Uterus (tissue), 4 donors: ENCODE measurements around the gene NOXA1. TPM values are rescaled to one million over a fixed set of nuclear protein-coding genes. Genes with fewer than 3 reads are reported as not detected.

Source experiments
- DNase-seq, 2 donors: peaks; one replicate each; pipeline ENCODE4 v3.0.0-alpha.2; 2019 to 2020
- H3K27ac ChIP-seq, 2 donors: fragments of 200-600 bp; sonication (generic); 1 replicate in 1 of 2; 2 replicates in 1 of 2; pipeline ENCODE4 v1.5.1; 2016 to 2018
- H3K27me3 ChIP-seq, 2 donors: fragments of 200-600 bp; sonication (generic); one replicate each; pipeline ENCODE4 v1.5.1; 2018 to 2019; ENCODE audit warnings: control low read depth in 1 of 2
- H3K36me3 ChIP-seq, 2 donors: fragments of 200-600 bp; sonication (generic); one replicate each; pipeline ENCODE4 v1.5.1; 2019; ENCODE audit warnings: control low read depth in 1 of 2
- H3K4me1 ChIP-seq, 2 donors: fragments of 200-600 bp; sonication (generic); one replicate each; pipeline ENCODE4 v1.5.1; 2018 to 2019; ENCODE audit warnings: control low read depth in 1 of 2
- H3K4me3 ChIP-seq, 2 donors: fragments of 200-600 bp; sonication (generic); 1 replicate in 1 of 2; 2 replicates in 1 of 2; pipeline ENCODE4 v1.5.1; 2018 to 2019; ENCODE audit warnings: mild to moderate bottlenecking in 1 of 2
- H3K9me3 ChIP-seq, 2 donors: fragments of 200-600 bp; sonication (generic); one replicate each; pipeline ENCODE4 v1.5.1; 2019; ENCODE audit warnings: control low read depth in 1 of 2
- POLR2A ChIP-seq, 2 donors: fragments of 450-650 bp; IDR thresholded peaks; one replicate each; pipeline ENCODE4 v1.6.1; 2016; ENCODE audit warnings: antibody characterized with exemption in 2 of 2, mild to moderate bottlenecking in 1 of 2, moderate library complexity in 1 of 2
- intact Hi-C: fragments of 100-400 bp; cut with DNase I; formaldehyde crosslinking; loops from one replicate; pipeline ENCODE4 v1.15.1; 2023; ENCODE audit warnings: low total_unique reads
- total RNA-seq, 4 donors: library from RNA; depleted of rRNA in 3 of 4; stranded (reverse); fragments of >200 nt in 3 of 4; gene quantifications; one replicate each; pipeline versions ENCODE4 v1.1.0 to v1.2.4, GENCODE V29; 2014 to 2023
- TF ChIP-seq, protein P1 (sequence below), 4 experiments: fragments of 200-600 bp in 2 of 4; fragments of 450-650 bp in 2 of 4; sonication (generic) in 2 of 4; IDR thresholded peaks; one replicate each; pipeline ENCODE4 v1.5.1; 2016 to 2019; ENCODE audit warnings: antibody characterized with exemption in 4 of 4, mild to moderate bottlenecking in 2 of 4, moderate library complexity in 1 of 4
- donor health status: DM: yes; HTN: yes; CAD: no.

NOXA1 gene
- total RNA-seq, 4 donors from 2014 or later = 0.29 to 13.3 (median 3.4) TPM

DNA sequence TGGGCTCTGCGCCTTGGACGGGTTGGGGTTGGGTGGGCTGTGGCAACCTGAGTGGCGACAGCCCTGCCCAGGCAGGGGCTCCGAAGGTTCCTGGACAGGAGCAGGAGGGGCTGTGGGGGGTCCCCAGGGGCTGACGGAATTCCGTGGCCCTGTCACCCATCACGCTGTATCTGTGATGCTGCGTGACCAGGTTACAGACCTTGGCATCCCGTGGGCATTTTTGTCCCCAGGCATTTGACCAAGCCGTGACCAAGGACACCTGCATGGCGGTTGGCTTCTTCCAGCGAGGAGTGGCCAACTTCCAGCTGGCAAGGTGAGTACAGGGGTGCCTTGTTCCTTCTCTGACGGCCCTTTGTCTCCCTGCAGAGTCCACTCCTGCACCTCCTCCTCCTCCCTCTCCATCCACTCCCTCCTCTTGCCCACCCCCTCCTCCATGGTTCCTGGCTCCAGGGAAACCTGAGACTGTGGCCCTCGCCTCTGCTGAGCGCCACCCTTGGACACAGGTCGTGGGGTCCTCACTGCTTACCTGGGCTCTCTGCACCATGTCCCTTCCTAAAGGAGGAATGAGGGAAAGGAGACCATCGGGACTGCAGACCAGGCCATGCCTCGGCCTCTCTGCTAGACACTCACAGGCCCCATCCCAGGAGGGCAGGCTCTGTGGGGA is 3.0 kb downstream of the NOXA1 start:
- no peak overlapping the region for H3K4me3 ChIP-seq
- H3K27me3 ChIP-seq = no peaks in the 10 kb centered on the region
- peaks cover 0 to 9% of the 10 kb centered on the region in 2 donors for H3K4me1 ChIP-seq
- intact Hi-C loops = no loop called here
- no peaks in the 10 kb centered on the region for H3K36me3 ChIP-seq
- no peaks in the 10 kb centered on the region for H3K9me3 ChIP-seq
- TF ChIP-seq, protein P1, sequence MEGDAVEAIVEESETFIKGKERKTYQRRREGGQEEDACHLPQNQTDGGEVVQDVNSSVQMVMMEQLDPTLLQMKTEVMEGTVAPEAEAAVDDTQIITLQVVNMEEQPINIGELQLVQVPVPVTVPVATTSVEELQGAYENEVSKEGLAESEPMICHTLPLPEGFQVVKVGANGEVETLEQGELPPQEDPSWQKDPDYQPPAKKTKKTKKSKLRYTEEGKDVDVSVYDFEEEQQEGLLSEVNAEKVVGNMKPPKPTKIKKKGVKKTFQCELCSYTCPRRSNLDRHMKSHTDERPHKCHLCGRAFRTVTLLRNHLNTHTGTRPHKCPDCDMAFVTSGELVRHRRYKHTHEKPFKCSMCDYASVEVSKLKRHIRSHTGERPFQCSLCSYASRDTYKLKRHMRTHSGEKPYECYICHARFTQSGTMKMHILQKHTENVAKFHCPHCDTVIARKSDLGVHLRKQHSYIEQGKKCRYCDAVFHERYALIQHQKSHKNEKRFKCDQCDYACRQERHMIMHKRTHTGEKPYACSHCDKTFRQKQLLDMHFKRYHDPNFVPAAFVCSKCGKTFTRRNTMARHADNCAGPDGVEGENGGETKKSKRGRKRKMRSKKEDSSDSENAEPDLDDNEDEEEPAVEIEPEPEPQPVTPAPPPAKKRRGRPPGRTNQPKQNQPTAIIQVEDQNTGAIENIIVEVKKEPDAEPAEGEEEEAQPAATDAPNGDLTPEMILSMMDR (IDR thresholded peaks at IDR 0.05) = no peak
- no peak for TF ChIP-seq POLR2A (IDR thresholded peaks at IDR 0.05)
- no peak overlapping the region for H3K27ac ChIP-seq
- DNase-seq = no peak

DNA sequence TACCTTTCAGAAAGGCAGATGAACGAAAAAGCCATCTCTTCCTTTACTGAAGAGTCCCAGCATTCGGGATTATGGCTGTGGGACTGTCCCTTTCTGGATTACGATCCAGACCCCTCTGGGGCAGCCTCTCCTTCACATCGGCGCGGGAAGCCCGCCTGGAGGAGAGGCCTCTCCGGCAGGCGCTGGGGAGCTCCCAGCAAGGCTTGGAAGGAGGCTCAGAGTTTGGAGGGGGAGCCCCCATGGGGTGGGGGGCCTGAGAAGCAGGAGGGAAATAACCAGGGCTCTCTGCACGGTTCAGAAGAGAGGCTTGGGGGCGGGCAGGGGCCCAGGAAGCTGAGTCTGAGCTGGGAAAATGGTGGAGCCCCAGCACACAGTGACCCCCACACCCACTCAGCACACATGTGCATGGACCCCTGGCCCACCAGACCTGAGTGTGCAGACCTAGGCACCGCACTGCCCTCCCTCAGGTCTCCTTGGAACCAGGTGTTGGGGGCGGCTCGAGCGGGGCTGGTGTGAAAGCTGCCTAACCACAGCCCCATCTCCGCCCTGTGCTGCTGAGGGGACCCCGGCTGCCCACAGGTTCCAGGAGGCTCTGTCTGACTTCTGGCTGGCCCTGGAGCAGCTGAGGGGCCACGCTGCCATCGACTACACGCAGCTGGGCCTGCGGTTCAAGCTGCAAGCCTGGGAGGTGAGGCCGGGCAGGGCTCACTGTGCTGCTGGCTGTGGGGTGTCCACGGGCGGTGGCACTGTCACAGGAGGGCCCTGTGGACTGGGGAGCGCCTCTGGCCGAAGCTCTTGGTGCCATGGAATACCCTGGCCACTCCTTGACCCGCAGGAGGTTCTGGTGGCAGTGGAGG is 4.5 kb downstream of the NOXA1 start:
- Histone ChIP-seq H3K36me3 (no peaks in the 10 kb centered on the region), H3K27ac (no peak overlapping the region), H3K4me1 (peaks cover 0 to 9% of the 10 kb centered on the region in 2 donors), H3K4me3 (no peak overlapping the region), H3K27me3 (no peaks in the 10 kb centered on the region), H3K9me3 (no peaks in the 10 kb centered on the region)
- no peak for TF ChIP-seq POLR2A (IDR thresholded peaks at IDR 0.05)
- DNase-seq = no peak
- intact Hi-C loops = no loop called here

GRCh38 chr9:137428311-137428630 is 5.1 kb downstream of the NOXA1 start:
- H3K9me3 ChIP-seq = no peaks in the 10 kb centered on the region
- no peak for DNase-seq
- TF ChIP-seq POLR2A (IDR thresholded peaks at IDR 0.05) = no peak
- TF ChIP-seq, protein P1 (IDR thresholded peaks at IDR 0.05) = no peak
- no peak overlapping the region for H3K27ac ChIP-seq
- no peaks in the 10 kb centered on the region for H3K36me3 ChIP-seq
- intact Hi-C loops = no loop called here
- H3K4me1 ChIP-seq = peaks cover 0 to 9% of the 10 kb centered on the region in 2 donors
- H3K27me3 ChIP-seq = no peaks in the 10 kb centered on the region
- H3K4me3 ChIP-seq = no peak overlapping the region

- no peak for TF ChIP-seq POLR2A (IDR thresholded peaks at IDR 0.05)
- TF ChIP-seq, protein P1 (IDR thresholded peaks at IDR 0.05) = no peak
- Histone ChIP-seq H3K36me3 (no peaks in the 10 kb centered on the region), H3K9me3 (no peaks in the 10 kb centered on the region), H3K4me3 (no peak overlapping the region), H3K27ac (no peak overlapping the region), H3K4me1 (peaks cover 0 to 3% of the 10 kb centered on the region in 2 donors), H3K27me3 (no peaks in the 10 kb centered on the region)
- intact Hi-C loops = no loop called here
- no peak for DNase-seq
Measured at GRCh38 chr9:137428841-137429545, 5.8 kb downstream of the NOXA1 start.

DNA sequence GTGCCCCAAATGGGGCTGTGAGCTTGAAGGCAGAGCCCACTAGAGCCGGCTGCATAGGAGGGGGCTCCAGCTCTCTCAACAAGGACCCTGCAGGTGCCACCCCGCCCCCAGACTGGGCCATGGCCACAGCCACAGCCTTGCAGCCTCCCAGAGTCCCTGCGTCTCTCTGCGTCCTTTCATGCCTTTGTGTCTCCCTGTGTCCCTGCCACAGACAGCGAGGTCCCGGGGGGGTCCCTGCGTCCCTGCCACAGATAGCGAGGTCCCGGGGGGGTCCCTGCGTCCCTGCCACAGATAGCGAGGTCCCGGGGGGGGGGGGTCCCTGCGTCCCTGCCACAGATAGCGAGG is 6.3 kb downstream of the NOXA1 start:
- no peak overlapping the region for H3K4me3 ChIP-seq
- TF ChIP-seq POLR2A (IDR thresholded peaks at IDR 0.05) = no peak
- TF ChIP-seq, protein P1 (IDR thresholded peaks at IDR 0.05) = no peak
- DNase-seq = no peak
- no peaks in the 10 kb centered on the region for H3K4me1 ChIP-seq
- no peaks in the 10 kb centered on the region for H3K27me3 ChIP-seq
- intact Hi-C loops = no loop called here
- no peak overlapping the region for H3K27ac ChIP-seq
- H3K9me3 ChIP-seq = no peaks in the 10 kb centered on the region
- H3K36me3 ChIP-seq = no peaks in the 10 kb centered on the region
